Activated CD4-positive, alpha-beta T cell treated with anti-CD3 and anti-CD28 coated beads for 4 hours (primary cell): ENCODE data around the gene TNS3.
"Not testable (repeated sequence)": the region's sequence is repeated elsewhere in the genome, so short reads cannot be mapped to it uniquely, and the experiment has no call there.

Source experiments
- DNase-seq, 2 donors: peaks; one replicate each; pipeline ENCODE4 v3.0.0-alpha.2; 2020

TNS3 gene

GRCh38 chr7:47482013-47482875, 99.7 kb downstream of the TNS3 start:
- no peak for DNase-seq

- no peak for DNase-seq
Measured at GRCh38 chr7:47481541-47482012, 100.3 kb downstream of the TNS3 start.

GRCh38 chr7:47480576-47481538, 101.1 kb downstream of the TNS3 start:
- no peak for DNase-seq

- DNase-seq: no peak
Measured at GRCh38 chr7:47479821-47480575, 101.9 kb downstream of the TNS3 start.

- no peak for DNase-seq
Measured at GRCh38 chr7:47478926-47479711, 102.8 kb downstream of the TNS3 start.

- no peak for DNase-seq
Measured at GRCh38 chr7:47478017-47478344, 103.9 kb downstream of the TNS3 start.

GRCh38 chr7:47477191-47478016, 104.5 kb downstream of the TNS3 start:
- DNase-seq: no peak

GRCh38 chr7:47475880-47476227, 106.1 kb downstream of the TNS3 start:
- DNase-seq: no peak

GRCh38 chr7:47474937-47475879, 106.7 kb downstream of the TNS3 start:
- DNase-seq: no peak

GRCh38 chr7:47474211-47474936, 107.5 kb downstream of the TNS3 start:
- DNase-seq: no peak

GRCh38 chr7:47473499-47474210, 108.3 kb downstream of the TNS3 start:
- no peak for DNase-seq

GRCh38 chr7:47472444-47473157, 109.3 kb downstream of the TNS3 start:
- no peak for DNase-seq

- DNase-seq: no peak
Measured at GRCh38 chr7:47471831-47472230, 110.1 kb downstream of the TNS3 start.

- DNase-seq: no peak
Measured at GRCh38 chr7:47471358-47471703, 110.6 kb downstream of the TNS3 start.

- DNase-seq: no peak
Measured at GRCh38 chr7:47470567-47471357, 111.1 kb downstream of the TNS3 start.

- not testable (repeated sequence) for DNase-seq
Measured at GRCh38 chr7:47469846-47470245, 112.1 kb downstream of the TNS3 start.

- no peak for DNase-seq
Measured at GRCh38 chr7:47466832-47467231, 115.1 kb downstream of the TNS3 start.
